ENCODE data around the gene CDC27.
"Not testable (repeated sequence)": the region's sequence is repeated elsewhere in the genome, so short reads cannot be mapped to it uniquely, and the experiment has no call there.

CDC27 gene

DNA sequence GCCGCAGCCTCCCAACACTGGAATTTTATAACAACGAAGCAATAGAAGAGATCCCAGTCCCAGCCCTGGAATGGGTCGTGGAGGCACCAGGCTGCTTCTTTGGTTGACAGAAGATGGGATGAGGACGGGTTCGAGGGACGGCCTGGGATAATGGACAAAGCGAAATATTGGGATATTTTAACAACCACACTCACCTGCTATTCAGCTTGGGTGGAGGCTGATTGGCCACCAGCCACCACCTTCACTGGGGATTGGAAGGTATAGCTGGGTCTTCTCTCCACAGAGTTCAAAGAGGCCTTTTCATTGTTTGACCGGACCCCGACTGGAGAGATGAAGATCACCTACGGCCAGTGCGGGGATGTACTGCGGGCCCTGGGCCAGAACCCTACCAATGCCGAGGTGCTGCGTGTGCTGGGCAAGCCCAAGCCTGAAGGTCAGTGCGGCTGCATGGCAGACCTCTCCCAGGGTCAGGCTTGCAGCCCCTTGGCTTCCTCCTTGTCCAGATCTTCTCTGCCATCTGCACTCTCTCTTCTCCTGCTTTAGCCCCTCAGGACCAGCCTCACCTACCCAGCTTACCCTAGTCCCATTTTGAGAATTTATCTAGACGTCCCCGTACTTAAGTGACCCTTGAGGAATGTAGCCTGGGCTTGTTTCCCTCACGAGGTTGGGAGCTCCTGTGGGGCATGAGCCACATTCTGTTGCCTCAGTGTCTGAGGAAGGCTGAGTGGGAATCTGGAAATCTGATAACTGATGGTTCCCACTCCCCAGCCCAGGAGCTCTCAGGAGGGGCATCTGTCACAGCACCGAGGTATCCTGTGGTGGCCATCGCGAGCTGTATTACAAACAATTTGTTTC lies 30.8 kb upstream of the CDC27 start:
- DNase-seq = no peak

- no peak for DNase-seq
Measured at GRCh38 chr17:47218896-47219430, 29.9 kb upstream of the CDC27 start.

DNA sequence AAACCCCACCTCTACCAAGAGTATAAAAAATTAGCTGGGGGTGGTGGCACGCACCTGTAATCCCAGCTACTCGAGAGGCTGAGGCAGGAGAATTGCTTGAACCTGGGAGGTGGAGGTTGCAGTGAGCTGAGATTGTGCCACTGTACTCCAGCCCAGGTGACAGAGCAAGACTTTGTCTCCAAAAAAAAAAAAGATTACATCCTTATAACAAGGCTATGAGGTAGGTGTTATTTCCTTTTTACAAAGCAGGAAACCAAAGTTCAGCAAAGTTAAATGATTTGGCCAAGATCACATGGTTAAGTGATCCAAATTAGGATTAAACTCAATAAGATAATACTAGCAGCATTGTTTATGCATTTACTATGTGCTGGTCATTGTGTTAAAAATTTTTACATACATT lies 28.2 kb upstream of the CDC27 start:
- DNase-seq = not testable (repeated sequence)

DNA sequence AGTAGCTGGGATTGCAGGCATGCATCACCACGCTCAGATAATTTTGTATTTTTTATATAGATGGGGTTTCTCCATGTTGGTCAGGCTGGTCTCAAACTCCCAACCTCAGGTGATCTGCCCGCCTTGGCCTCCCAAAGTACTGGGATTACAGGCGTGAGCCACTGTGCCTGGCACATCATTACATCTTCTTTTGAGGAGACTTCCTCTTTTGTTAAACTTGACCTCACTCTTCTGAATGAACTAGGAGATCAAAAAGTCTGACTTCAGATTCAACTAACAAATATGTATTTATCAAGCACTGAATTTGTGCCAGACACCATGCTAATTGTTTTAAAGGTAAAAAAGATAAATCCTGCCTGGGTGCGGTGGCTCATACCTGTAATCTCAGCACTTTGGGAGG lies 27.7 kb upstream of the CDC27 start:
- DNase-seq = not testable (repeated sequence)

GRCh38 chr17:47214931-47215330 lies 25.8 kb upstream of the CDC27 start:
- no peak for DNase-seq

DNA sequence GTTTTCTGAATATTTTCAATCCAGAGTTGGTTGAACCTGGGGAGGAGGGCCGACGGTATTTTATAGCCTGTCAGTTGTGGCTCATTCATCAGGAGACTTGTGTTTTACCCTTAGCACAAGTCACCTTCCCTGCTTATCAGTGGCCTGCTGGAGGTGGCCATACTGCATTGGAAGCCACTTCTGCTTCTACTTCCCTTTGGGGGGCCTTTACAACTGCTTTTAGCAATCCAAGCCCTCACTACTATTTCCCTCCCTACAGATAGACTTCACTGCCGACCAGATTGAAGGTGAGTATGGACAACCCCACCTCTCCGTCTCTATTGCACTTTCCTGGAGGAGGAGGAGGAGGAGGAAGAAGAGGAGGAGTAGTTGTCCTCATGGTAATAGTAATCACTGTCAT lies 24.4 kb upstream of the CDC27 start:
- DNase-seq = no peak

DNA sequence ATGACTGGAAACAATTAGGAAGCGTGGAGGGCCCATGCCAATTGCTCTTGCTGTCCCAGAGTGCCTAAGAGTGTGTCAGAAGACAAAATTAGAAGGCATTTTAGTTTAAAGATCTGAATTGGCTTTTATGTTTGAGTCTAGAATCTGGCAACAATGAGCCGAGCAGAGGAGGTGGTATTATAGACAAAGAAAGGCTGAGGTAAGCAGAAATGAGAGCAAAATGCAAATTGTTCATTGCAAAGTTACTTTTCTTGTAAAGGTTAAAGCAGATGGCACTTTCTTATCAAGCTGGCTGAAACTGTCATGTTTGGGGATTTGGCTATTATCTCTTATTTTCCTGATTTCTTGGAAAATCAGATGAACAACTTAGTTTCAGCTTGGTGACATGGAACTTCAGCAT lies 23.4 kb upstream of the CDC27 start:
- no peak for DNase-seq

DNA sequence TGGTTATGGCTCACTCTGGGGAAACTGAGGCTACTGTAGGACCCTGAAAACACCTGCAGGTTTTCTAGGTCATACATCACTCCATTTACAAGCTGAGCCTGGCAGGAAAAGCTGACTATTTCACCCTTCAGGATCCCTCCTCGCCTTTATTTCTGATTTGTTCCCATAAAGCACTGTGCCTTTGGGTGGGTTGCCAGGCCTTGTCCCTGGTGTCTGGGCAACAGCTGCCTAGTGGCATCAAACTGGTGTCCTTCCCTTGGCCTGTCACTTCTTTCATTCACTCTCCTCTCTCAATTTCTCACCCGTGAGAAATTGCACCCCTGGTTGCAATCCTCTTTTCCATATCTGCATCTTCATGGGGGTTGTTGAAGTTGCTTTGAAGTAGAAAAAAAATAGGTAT lies 21.7 kb upstream of the CDC27 start:
- no peak for DNase-seq

DNA sequence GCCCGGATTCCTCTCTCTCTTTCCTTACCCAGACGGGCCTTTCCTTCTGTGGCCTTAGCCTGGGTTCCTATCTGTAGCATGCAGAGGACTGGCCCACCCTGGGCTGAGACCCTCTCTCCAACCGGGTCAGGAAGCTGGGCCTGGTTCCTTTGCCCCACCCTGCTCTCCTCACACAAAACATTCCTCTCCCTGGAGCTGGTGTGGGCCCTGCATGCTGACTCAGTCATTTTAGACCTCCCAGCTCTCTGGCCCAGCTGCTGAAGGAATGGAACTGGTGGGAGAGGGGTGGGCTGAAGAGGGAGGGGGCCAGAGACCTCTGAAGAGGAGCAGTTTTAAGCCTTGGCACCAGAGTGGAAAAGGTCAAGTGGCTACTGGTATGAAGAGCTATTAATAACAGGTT lies 21.0 kb upstream of the CDC27 start:
- no peak for DNase-seq

DNA sequence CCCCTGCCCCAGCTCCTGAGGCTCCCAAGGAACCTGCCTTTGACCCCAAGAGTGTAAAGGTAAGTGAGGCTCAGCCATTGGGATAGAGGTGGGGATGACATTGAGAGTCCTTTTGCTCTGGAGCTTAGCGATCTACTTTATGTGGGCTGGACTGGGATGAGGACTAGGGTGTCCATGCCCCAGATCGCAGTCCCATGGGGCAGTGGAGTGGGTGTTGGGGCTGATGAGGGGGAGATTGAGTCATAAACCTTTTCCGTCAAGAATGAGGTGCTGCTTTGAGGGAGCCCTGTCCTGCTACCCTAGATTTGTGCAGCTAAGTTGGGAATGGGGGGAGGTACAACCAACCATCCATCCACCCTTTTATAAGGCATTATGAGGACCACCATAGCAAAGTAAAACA lies 20.4 kb upstream of the CDC27 start:
- DNase-seq = no peak

GRCh38 chr17:47208744-47209488 lies 19.8 kb upstream of the CDC27 start, which contains the start of gene MYL4:
MYL4 (plus strand) TSS chr17:47209348; CDS start chr17:47209423, 75 bp downstream.
- DNase-seq = no peak

- no peak for DNase-seq
Measured at GRCh38 chr17:47207143-47208067, 18.3 kb upstream of the CDC27 start.

DNA sequence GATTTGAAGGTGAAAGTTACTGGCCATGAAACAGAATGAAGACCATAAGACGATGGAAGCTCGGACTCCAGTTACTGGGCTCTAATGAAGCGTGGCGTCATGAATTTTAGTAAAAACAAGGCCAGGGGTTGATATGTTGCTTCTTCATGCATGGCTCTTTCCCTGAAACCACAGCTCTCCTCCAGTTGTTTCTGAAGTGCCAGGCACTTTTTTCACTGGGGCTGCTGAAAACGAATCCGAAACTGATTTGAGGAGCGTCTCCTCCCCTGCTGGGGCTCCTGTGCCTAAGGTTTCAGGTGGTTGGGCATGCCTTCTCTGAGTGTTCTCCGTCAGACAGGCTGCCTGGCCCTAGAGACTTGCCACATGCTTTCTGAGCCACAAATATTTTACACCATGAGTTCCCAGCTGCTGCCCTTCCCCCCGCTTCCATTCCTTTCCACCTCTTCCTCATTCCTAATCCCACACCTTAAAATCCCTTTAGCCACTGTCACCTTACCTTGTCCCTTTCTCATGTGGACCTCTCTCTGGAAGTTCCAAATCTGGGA lies 16.4 kb upstream of the CDC27 start:
- no peak for DNase-seq

GRCh38 chr17:47204722-47205418 lies 15.8 kb upstream of the CDC27 start:
- no peak for DNase-seq

DNA sequence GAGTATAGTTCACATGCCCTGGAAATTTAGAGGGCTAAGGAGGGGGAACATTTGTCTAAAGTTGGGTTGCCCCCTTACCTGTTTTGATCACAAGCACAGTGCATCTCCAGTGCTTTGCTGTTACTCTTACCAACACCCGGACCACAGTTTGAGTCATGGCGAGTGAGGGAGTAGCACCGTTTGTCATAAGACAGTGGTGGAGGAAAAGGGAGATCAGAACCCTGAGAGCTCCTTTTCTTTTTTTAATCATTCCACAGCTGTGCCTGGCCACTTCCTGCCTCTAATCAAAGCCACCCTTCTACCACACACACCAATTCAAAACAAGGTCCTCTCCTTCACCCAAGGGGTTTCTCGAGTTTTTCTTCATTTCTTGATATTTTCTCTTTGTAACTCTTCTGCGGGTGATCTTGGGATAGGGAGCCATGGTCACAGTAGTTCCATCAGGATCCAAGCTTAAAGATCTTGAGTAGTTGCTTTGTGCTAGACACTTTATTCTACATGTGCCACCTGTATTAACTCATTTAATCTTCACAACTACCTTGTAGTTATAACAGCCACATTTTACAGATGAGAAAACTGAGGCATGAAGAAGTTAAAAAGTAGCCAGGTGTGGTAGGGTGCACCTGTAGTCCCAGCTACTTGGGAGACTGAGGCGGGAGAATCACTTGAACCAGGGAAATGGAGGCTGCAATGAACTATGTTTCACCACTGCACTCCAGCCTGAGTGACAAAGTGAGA lies 15.1 kb upstream of the CDC27 start:
- no peak for DNase-seq

DNA sequence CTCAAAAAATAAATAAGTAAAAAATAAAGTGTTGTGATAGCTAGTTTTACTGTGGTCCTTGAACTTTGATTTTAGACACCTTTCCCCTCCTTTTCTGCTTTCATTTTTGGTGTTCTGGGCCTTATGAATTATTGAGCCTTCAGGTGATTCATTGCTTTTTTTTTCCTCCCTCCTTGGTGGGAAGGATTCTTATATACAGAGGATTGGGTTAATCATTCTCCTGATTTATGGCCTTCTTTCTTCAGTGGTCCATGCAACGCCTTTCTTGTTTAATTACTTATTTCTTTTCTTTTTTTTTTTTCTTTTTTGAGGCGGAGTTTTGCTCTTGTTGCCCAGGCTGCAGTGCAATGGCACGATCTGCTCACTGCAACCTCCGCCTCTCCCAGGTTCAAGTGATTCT lies 12.1 kb upstream of the CDC27 start:
- no peak for DNase-seq

GRCh38 chr17:47200325-47200664 lies 11.2 kb upstream of the CDC27 start:
- DNase-seq = no peak

DNA sequence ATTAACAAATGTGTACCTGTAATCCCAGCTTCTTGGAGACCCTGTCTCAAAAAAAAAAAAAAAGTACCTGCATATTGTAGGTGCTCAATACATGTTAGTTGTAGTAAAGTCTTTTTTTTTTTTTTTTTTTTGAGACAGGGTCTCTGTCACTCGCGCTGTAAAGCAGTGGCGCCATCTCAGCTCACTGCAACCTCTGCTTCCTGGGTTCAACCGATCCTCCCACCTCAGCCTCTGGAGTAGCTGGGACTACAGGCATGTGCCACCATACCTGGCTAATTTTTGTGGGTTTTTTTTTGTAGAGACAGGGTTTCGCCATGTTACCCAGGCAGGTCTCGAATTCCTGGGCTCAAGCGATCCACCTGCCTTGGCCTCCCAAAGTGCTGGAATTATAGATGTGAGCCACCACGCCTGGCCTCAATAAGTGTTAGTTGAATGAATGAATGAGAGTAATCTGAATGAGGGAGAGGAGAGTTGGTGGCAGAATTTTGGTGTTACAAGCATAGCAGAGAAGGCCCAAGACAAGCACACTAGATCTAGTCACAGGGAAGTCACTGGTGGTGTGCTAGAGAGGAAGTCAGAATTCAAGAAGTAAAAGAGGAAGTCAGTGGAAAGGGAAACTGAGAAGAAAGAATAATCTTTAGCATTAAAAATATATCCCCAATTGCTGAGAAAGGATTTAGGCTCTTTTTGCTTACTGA lies 10.7 kb upstream of the CDC27 start:
- DNase-seq = no peak

GRCh38 chr17:47197821-47198220 lies 8.7 kb upstream of the CDC27 start:
- DNase-seq = no peak

- no peak for DNase-seq
Measured at GRCh38 chr17:47193931-47194511, 4.9 kb upstream of the CDC27 start.
